Measurements from ENCODE around the gene TCEANC2. TPM values are rescaled to one million over a fixed set of nuclear protein-coding genes. Genes with fewer than 3 reads are reported as not detected.
A peak's percentile ranks its signal among the peaks of the same experiment; 100 is the strongest.

Gene TCEANC2
- total and polyA plus RNA-seq, 2 of the 4 experiments (the other 2 are of a cell fraction): 2.4 to 3.2 TPM

DNA sequence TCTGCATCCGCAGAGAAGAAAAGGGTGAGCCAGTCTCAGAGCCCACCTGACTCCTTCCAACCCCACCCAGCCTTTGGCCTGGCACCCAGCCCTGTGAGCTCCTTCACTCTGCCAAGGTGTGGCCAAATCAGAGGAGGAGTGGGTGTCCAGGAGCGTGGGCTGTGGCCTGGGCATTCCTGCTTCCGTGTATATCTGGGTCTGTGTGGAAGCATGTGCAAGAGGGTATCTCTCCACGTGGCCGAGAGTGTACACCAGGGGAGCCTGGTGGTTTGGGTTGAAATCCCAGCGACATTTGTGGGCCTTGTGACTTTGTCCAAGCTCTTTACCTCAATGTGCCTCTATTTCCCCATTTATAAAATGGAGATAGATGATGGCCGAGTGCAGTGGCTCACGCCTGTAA is 69.6 kb downstream of the TCEANC2 start:
- no peak overlapping the region for H3K56ac ChIP-seq (ENCODE audit: extremely low read depth, insufficient read depth, low read length)
- H3K4ac ChIP-seq (ENCODE audit: low read depth, low read length): no peak overlapping the region
- no peak overlapping the region for H3K4me3 ChIP-seq (ENCODE audit: insufficient read depth, low read depth, low read length)
- no peaks in the 10 kb centered on the region for H3K36me3 ChIP-seq (ENCODE audit: control insufficient read depth, insufficient read depth, low read length)
- H2BK5ac ChIP-seq (ENCODE audit: low read depth, low read length, poor library complexity, severe bottlenecking): no peak overlapping the region
- H2AFZ ChIP-seq (replicated peaks; ENCODE audit: low read length, poor library complexity): no peak overlapping the region
- in situ Hi-C loops (cut with MboI; ENCODE audit: low sequenced_read_pairs) (loop anchor here (10.0 kb wide), 1 partner anchor 362 kb away; no protein-coding TSS in a partner anchor), intact Hi-C loops (cut with micrococcal nuclease) (no loop called here), dilution Hi-C loops (cut with HindIII; ENCODE audit: low sequenced_read_pairs, unreplicated experiment) (no loop called here)
- ChIA-PET POLR2A (ENCODE audit: unreplicated experiment) (no interaction called here), CTCF (no interaction called here)
- peaks cover 26% of the 10 kb centered on the region for H3K9me1 ChIP-seq (ENCODE audit: insufficient read depth, low read length)
- H2AK9ac ChIP-seq (replicated peaks; ENCODE audit: low read depth, low read length, poor library complexity): peak overlapping the region; percentile 39
- 100% methylated on average over 1 of the region's 8 CpGs; no CpG with 5 or more reads in 1 of the 2 experiments for WGBS, 2 experiments (ENCODE audit: extremely low coverage in 2 of 2, insufficient read length in 1 of 2)
- peaks cover 9% of the 10 kb centered on the region for H3K4me1 ChIP-seq (ENCODE audit: control insufficient read depth, insufficient read depth, low read length)
- H3K9ac ChIP-seq (ENCODE audit: low read depth, low read length): no peak overlapping the region
- DNase-seq (no peak), ATAC-seq (ENCODE audit: low read depth) (no peak)
- H3K27ac ChIP-seq (ENCODE audit: insufficient read depth, low read length): no peak overlapping the region
- no peaks in the 10 kb centered on the region for H4K20me1 ChIP-seq (ENCODE audit: insufficient read depth, low read length)
- H3K14ac ChIP-seq (replicated peaks; ENCODE audit: low read depth, low read length): no peak overlapping the region
- H3K18ac ChIP-seq (ENCODE audit: low read depth, low read length): no peak overlapping the region
- peaks cover 0 to 6% of the 10 kb centered on the region in 2 experiments; a peak in 1 of 4 replicates for H3K79me1 ChIP-seq (ENCODE audit: low read depth in 1 of 2, low read length in 2 of 2)
- BruUV-seq (replicated peaks): no TSS peak
- no peak overlapping the region for H4K91ac ChIP-seq (ENCODE audit: insufficient read depth, low read depth, low read length)
- no peaks in the 10 kb centered on the region; the same call in 1 of the 2 replicates for H3K27me3 ChIP-seq (ENCODE audit: control insufficient read depth, insufficient read depth, low read length)
- TF ChIP-seq CEBPB (IDR thresholded peaks at IDR 0.05; ENCODE audit: low read depth, low read length) (no peak), MAFK (IDR thresholded peaks at IDR 0.05; ENCODE audit: low read depth, low read length) (no peak), ELK1 (IDR thresholded peaks at IDR 0.05; ENCODE audit: borderline replicate concordance, low read depth, low read length) (no peak), CTCF (conservative IDR thresholded peaks at IDR 0.05; ENCODE audit: low read depth, low read length) (no peak), SMC3 (IDR thresholded peaks at IDR 0.05; ENCODE audit: low read depth, low read length) (no peak), RAD21 (IDR thresholded peaks at IDR 0.05; ENCODE audit: low read length) (no peak), MAZ (IDR thresholded peaks at IDR 0.05; ENCODE audit: borderline replicate concordance, low read depth, low read length) (no peak), POLR2A (IDR thresholded peaks at IDR 0.05; ENCODE audit: low read depth, low read length) (no peak)
- no peak overlapping the region for H4K8ac ChIP-seq (ENCODE audit: low read depth in 2 of 2, low read length in 2 of 2)
- no peak overlapping the region for H4K5ac ChIP-seq (ENCODE audit: low read depth, low read length)
- no peak overlapping the region; the same call in 1 of the 2 replicates for H2BK120ac ChIP-seq (ENCODE audit: low read depth, low read length)
- H2AK5ac ChIP-seq (ENCODE audit: low read depth, low read length): no peak overlapping the region
- H3K4me2 ChIP-seq (ENCODE audit: low read depth, low read length): no peak overlapping the region
- H2BK20ac ChIP-seq (ENCODE audit: low read depth, low read length): no peak overlapping the region
- no peaks in the 10 kb centered on the region for H3K9me3 ChIP-seq (ENCODE audit: control insufficient read depth, insufficient read depth, low read length)
- no peak overlapping the region for H2BK15ac ChIP-seq (ENCODE audit: low read depth, low read length)
- no peak overlapping the region for H3K23ac ChIP-seq (ENCODE audit: low read depth, low read length)
